CD1c-positive myeloid dendritic cell (primary cell): Measurements from ENCODE around the gene VPS54.
A peak's percentile ranks its signal among the peaks of the same experiment; 100 is the strongest.

Experiments
- DNase-seq: peaks from one replicate; pipeline ENCODE4 v3.0.0-alpha.2; 2016; ENCODE audit errors: extremely low spot score

The VPS54 gene

GRCh38 chr2:63903003-63903402 is 116.2 kb downstream of the VPS54 start:
- DNase-seq = no peak

GRCh38 chr2:63902149-63902548 is 117.1 kb downstream of the VPS54 start:
- no peak for DNase-seq

- DNase-seq = no peak
Measured at GRCh38 chr2:63899639-63900038, 119.6 kb downstream of the VPS54 start.

GRCh38 chr2:63898839-63899238 is 120.4 kb downstream of the VPS54 start:
- DNase-seq = no peak

- no peak for DNase-seq
Measured at GRCh38 chr2:63894167-63894566, 125.1 kb downstream of the VPS54 start.

GRCh38 chr2:63893163-63893562 is 126.1 kb downstream of the VPS54 start:
- DNase-seq = no peak

GRCh38 chr2:63891488-63892030 is 127.7 kb downstream of the VPS54 start:
- DNase-seq = no peak

GRCh38 chr2:63890678-63891077 is 128.6 kb downstream of the VPS54 start:
- no peak for DNase-seq

- peak; percentile 38 for DNase-seq
Measured at GRCh38 chr2:63888490-63889402, 130.5 kb downstream of the VPS54 start.

- DNase-seq = no peak
Measured at GRCh38 chr2:63888053-63888452, 131.2 kb downstream of the VPS54 start.

GRCh38 chr2:63886445-63886844 is 132.8 kb downstream of the VPS54 start:
- DNase-seq = no peak

GRCh38 chr2:63882395-63883105 is 136.7 kb downstream of the VPS54 start:
- no peak for DNase-seq

GRCh38 chr2:63881205-63881604 is 138.0 kb downstream of the VPS54 start:
- DNase-seq = no peak

- DNase-seq = no peak
Measured at GRCh38 chr2:63880625-63881024, 138.6 kb downstream of the VPS54 start.

- DNase-seq = no peak
Measured at GRCh38 chr2:63879876-63880433, 139.3 kb downstream of the VPS54 start.

GRCh38 chr2:63878486-63878885 is 140.7 kb downstream of the VPS54 start:
- no peak for DNase-seq

GRCh38 chr2:63876311-63876710 is 142.9 kb downstream of the VPS54 start:
- DNase-seq = no peak

- no peak for DNase-seq
Measured at GRCh38 chr2:63875559-63876245, 143.5 kb downstream of the VPS54 start.

- no peak for DNase-seq
Measured at GRCh38 chr2:63875131-63875527, 144.1 kb downstream of the VPS54 start.

GRCh38 chr2:63874204-63875130 is 144.8 kb downstream of the VPS54 start:
- no peak for DNase-seq
